ENCODE data around the gene NPHP1. TPM values are rescaled to one million over a fixed set of nuclear protein-coding genes. Genes with fewer than 3 reads are reported as not detected.
"Not testable (repeated sequence)": the region's sequence is repeated elsewhere in the genome, so short reads cannot be mapped to it uniquely, and the experiment has no call there.

NPHP1 gene
- total RNA-seq (2022) (2.0 and 3.1 TPM in 2 replicates), Bru-seq, nascent RNA (percentile 32 among the genes with signal in this experiment), BruChase-seq, experiment 1, labeled RNA remaining after a 2-hour chase (percentile 33 among the genes with signal in this experiment), BruChase-seq, experiment 2, labeled RNA remaining after a 6-hour chase (percentile 29 among the genes with signal in this experiment)
- long read RNA-seq, partial matches to known transcripts: 0 of 8 reads
- long read RNA-seq, other reads (novel, unspliced or antisense): 4 of 8 reads

DNA sequence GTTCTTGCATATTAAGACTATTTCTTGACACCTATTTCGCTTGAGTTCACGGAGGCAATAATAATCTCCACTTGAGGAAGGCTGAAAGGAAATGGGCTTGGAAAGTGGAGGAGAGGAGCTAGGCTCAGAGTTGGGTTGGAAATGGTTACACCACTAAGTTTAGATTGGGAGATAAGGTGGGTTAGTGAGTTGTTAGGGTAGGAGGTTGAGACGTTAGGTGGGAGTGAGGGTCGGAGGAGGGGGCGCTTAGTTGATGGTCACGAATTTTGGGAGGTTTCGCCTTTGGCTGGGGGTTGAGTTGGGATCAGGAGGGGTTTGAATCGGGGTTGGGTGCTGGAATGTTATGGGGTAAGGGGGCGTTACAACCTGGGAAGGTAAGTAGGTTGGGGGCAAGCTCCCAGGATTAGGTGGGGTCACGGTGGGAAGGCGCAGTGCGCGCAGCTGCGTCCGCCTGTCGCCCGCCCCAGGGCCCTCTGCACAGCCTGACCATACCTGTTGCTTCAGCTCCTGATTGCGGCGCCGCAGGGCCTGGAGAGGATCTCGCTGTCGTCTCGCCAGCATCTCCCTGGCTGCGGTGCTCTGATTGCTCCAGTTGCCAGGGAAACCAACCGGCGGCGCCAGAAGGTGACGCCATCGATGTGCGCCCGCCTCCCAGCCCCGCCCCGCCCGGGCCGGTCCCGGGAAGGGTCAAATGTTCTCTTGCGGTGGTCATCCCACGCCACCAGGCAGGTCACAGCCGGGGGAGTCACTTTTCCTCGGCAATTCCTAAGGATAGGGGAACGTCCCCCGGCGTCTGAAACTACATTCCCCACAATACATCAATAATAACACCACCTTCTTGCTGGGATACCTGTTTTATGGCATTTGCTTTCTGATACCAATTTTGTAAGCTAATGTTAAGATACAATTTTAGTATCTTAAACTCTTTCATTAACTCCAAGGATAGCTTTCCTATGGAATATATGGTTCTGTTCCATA is at the start of gene NPHP1:
TSS of gene NPHP1 (minus strand) at position 606 of the 978 bp plus-strand sequence. CDS start at position 561, 45 bp downstream.
- Histone ChIP-seq H3K9me3 (no peaks in the 10 kb centered on the region), H3K27me3 (replicated peaks; ENCODE audit: control insufficient read depth, insufficient read depth, low read length) (no peaks in the 10 kb centered on the region), H3K4me3 (ENCODE audit: low read depth, low read length) (peak within 1 kb of the TSS; percentile 85), H3K4me1 (peaks cover 5% of the 10 kb centered on the region; the same call in 1 of the 2 replicates), H3K36me3 (ENCODE audit: control insufficient read depth, insufficient read depth, low read length) (no peaks in the 10 kb centered on the region)
- TF ChIP-seq, protein P1, sequence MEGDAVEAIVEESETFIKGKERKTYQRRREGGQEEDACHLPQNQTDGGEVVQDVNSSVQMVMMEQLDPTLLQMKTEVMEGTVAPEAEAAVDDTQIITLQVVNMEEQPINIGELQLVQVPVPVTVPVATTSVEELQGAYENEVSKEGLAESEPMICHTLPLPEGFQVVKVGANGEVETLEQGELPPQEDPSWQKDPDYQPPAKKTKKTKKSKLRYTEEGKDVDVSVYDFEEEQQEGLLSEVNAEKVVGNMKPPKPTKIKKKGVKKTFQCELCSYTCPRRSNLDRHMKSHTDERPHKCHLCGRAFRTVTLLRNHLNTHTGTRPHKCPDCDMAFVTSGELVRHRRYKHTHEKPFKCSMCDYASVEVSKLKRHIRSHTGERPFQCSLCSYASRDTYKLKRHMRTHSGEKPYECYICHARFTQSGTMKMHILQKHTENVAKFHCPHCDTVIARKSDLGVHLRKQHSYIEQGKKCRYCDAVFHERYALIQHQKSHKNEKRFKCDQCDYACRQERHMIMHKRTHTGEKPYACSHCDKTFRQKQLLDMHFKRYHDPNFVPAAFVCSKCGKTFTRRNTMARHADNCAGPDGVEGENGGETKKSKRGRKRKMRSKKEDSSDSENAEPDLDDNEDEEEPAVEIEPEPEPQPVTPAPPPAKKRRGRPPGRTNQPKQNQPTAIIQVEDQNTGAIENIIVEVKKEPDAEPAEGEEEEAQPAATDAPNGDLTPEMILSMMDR (IDR thresholded peaks at IDR 0.05; ENCODE audit: insufficient read depth in 1 of 2, low read depth in 1 of 2, low read length in 1 of 2, severe bottlenecking in 1 of 2, unreplicated experiment in 1 of 2): peak in 1 of 2 experiments; percentile 3
- Mint-ChIP-seq H3K4me3 (ENCODE audit: unreplicated experiment) (peak within 1 kb of the TSS; percentile 83), H3K36me3 (ENCODE audit: insufficient read depth, unreplicated experiment) (peaks cover 16% of the 10 kb centered on the region), H3K27ac (ENCODE audit: unreplicated experiment) (peak within 1 kb of the TSS; percentile 90), H3K27me3 (ENCODE audit: insufficient read depth, unreplicated experiment) (peaks cover 3% of the 10 kb centered on the region), H3K9me3 (ENCODE audit: unreplicated experiment) (no peaks in the 10 kb centered on the region), H3K4me1 (ENCODE audit: low read depth, unreplicated experiment) (peaks cover 14% of the 10 kb centered on the region)
- BruUV-seq (replicated peaks): no TSS peak
- DNase-seq: peak; percentile 90 to 95
- intact Hi-C loops (cut with micrococcal nuclease; ENCODE audit: unreplicated experiment): no loop called here
- ChIA-PET POLR2A (interaction anchor here (0.6 kb wide), 1 partner anchor 38 kb away, joined by 4 read pairs; no protein-coding TSS in a partner anchor), CTCF (no interaction called here)

DNA sequence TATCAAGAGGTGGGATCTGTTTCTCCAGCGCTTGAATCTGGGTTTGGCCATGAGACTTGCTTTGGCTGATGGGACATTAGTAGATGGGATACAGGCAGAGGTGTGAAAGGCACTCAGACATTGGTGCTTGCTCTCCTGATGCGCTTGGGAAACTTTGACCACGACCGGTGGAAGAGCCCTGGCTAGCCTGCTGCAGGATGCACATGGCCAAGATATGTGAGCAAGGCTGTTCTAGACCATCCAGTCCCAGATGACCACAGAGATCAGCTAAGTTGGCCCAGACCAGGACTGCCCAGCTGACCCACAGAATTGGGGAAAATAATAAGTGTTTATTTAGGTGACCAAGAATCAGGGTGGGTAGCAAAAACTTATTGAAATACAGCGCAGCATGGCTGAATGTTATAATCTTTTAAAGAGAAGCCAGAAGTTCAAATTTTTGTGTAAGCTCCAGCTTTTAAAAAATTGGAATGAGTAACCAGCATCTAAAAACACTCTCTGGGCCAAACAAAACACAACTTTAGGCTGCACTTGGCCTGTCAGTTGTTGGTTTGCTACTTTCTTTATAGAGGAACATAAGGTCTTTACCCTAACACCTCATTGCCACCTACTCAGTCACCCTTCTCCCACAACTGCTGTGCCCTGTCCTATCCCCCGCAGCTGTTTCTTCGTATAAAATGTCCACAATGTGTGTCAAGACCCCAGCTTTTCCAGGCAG is 43.4 kb upstream of the NPHP1 start:
- intact Hi-C loops (cut with micrococcal nuclease; ENCODE audit: unreplicated experiment); CTCF ChIA-PET; H3K36me3 Mint-ChIP-seq (ENCODE audit: insufficient read depth, unreplicated experiment); H3K4me1 Mint-ChIP-seq (ENCODE audit: low read depth, unreplicated experiment); H3K4me1 ChIP-seq; H3K27me3 ChIP-seq (replicated peaks; ENCODE audit: control insufficient read depth, insufficient read depth, low read length); H3K4me3 Mint-ChIP-seq (ENCODE audit: unreplicated experiment); H3K4me3 ChIP-seq (ENCODE audit: low read depth, low read length); H3K27ac Mint-ChIP-seq (ENCODE audit: unreplicated experiment); DNase-seq; H3K27me3 Mint-ChIP-seq (ENCODE audit: insufficient read depth, unreplicated experiment); H3K9me3 ChIP-seq; H3K36me3 ChIP-seq (ENCODE audit: control insufficient read depth, insufficient read depth, low read length); H3K9me3 Mint-ChIP-seq (ENCODE audit: unreplicated experiment); BruUV-seq (replicated peaks); POLR2A ChIA-PET: not testable (repeated sequence)

DNA sequence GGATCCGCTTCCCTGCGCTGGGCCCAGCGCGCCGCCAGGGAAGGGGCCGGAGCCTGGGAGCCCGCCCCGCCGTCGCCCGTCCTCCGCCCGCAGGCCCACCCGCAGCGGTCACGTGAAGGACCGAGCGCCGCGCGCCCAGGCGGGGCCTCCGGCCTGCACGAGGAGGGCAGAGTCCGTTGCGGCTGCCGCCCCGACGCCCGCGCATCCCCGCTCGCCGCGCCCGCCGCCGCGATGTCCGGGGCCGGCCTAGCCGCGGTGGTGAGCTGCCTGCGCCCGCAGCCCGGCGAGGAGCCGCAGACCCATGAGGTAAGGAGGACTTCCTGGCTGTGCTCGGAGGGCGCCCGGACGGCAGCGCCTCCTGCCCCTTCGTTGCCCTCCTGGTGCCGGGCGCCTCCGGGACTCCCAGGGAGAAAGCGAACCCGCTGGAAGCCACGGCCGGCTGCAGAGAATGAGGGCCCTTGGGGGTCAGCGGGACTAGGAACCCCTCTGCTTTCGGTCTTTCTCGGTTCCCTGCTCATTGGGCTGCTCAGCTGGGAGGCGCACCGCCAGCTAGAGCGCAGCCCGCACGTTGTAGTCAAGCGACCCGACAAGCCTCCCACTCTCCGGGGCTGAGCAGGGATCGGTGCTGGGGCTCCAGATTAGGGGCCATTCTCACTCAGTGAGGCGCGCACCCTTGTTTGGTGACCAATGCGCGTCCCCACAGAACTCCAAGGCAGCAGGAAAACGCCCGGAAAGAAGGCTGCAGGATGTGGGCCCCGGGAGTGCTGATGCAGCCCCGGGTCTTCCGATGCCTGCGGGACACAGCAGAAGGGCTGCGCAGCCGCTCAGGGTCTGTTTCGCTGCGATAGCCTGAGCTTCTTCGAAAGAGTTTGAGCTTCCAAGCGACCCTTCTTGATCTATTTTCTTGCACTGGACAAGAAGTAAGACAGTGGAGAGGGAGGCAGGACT is 40.9 kb upstream of the NPHP1 start:
- H3K9me3 Mint-ChIP-seq (ENCODE audit: unreplicated experiment); H3K36me3 ChIP-seq (ENCODE audit: control insufficient read depth, insufficient read depth, low read length); H3K4me3 ChIP-seq (ENCODE audit: low read depth, low read length); H3K9me3 ChIP-seq; CTCF ChIA-PET; H3K4me3 Mint-ChIP-seq (ENCODE audit: unreplicated experiment); H3K36me3 Mint-ChIP-seq (ENCODE audit: insufficient read depth, unreplicated experiment); H3K4me1 Mint-ChIP-seq (ENCODE audit: low read depth, unreplicated experiment); DNase-seq; H3K4me1 ChIP-seq; H3K27me3 ChIP-seq (replicated peaks; ENCODE audit: control insufficient read depth, insufficient read depth, low read length); intact Hi-C loops (cut with micrococcal nuclease; ENCODE audit: unreplicated experiment); BruUV-seq (replicated peaks); H3K27me3 Mint-ChIP-seq (ENCODE audit: insufficient read depth, unreplicated experiment); H3K27ac Mint-ChIP-seq (ENCODE audit: unreplicated experiment); POLR2A ChIA-PET: not testable (repeated sequence)

DNA sequence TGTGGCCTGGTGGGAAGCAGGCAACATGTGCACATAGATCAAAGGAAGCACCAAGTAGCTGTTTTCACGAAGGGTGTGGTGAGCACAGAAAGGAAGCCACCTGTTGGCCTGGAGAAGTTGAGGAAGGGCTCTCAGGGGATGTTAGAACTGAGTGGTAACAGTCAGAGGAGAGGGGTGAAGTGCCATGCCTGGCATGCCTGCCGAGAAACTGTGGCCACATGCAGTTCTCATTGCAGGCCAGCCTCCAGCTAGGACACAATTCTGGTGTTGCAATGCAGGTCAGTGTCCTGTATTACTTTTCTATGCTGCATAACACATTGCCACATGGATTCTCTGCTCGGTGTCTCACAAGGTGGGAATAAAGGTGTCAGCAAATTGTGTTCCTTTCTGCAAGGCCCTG is 38.5 kb upstream of the NPHP1 start:
- H3K9me3 Mint-ChIP-seq (ENCODE audit: unreplicated experiment); H3K27ac Mint-ChIP-seq (ENCODE audit: unreplicated experiment); H3K4me1 Mint-ChIP-seq (ENCODE audit: low read depth, unreplicated experiment); intact Hi-C loops (cut with micrococcal nuclease; ENCODE audit: unreplicated experiment); CTCF ChIA-PET; H3K36me3 ChIP-seq (ENCODE audit: control insufficient read depth, insufficient read depth, low read length); H3K4me1 ChIP-seq; H3K27me3 ChIP-seq (replicated peaks; ENCODE audit: control insufficient read depth, insufficient read depth, low read length); BruUV-seq (replicated peaks); H3K27me3 Mint-ChIP-seq (ENCODE audit: insufficient read depth, unreplicated experiment); H3K4me3 ChIP-seq (ENCODE audit: low read depth, low read length); H3K9me3 ChIP-seq; H3K4me3 Mint-ChIP-seq (ENCODE audit: unreplicated experiment); POLR2A ChIA-PET; H3K36me3 Mint-ChIP-seq (ENCODE audit: insufficient read depth, unreplicated experiment); DNase-seq: not testable (repeated sequence)

DNA sequence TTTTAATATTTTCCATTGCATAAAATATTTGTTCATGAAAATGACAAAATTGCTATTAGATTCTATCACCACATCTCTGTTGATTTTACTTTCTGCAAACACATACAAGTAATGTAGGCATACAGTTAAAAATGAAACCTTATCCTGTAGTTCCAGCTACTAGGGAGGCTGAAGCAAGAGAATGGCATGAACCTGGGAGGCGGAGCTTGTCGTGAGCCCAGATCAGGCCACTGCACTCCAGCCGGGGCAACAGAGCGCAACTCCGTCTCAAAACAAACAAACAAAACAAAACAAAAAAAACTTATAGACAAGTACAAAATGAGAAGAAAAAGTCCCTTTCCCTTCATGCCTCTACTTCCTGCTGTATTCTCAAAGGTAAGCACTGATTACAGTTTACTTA is 29.7 kb upstream of the NPHP1 start:
- intact Hi-C loops (cut with micrococcal nuclease; ENCODE audit: unreplicated experiment); H3K9me3 Mint-ChIP-seq (ENCODE audit: unreplicated experiment): not testable (repeated sequence)

More for the DNA sequence above, 29.7 kb upstream of the NPHP1 start:
- H3K4me3 ChIP-seq (ENCODE audit: low read depth, low read length); H3K27ac Mint-ChIP-seq (ENCODE audit: unreplicated experiment); CTCF ChIA-PET; POLR2A ChIA-PET; DNase-seq; H3K36me3 Mint-ChIP-seq (ENCODE audit: insufficient read depth, unreplicated experiment); H3K36me3 ChIP-seq (ENCODE audit: control insufficient read depth, insufficient read depth, low read length); H3K27me3 Mint-ChIP-seq (ENCODE audit: insufficient read depth, unreplicated experiment); H3K4me3 Mint-ChIP-seq (ENCODE audit: unreplicated experiment); H3K4me1 Mint-ChIP-seq (ENCODE audit: low read depth, unreplicated experiment); H3K9me3 ChIP-seq; H3K4me1 ChIP-seq; BruUV-seq (replicated peaks); H3K27me3 ChIP-seq (replicated peaks; ENCODE audit: control insufficient read depth, insufficient read depth, low read length): not testable (repeated sequence)
